Measurements from ENCODE around the gene SUCLG1. TPM values are rescaled to one million over a fixed set of nuclear protein-coding genes. Genes with fewer than 3 reads are reported as not detected.
A peak's percentile ranks its signal among the peaks of the same experiment; 100 is the strongest.

The SUCLG1 gene
- total RNA-seq, 2 experiments from 2014 or later, result 34.2 to 37.1 TPM

DNA sequence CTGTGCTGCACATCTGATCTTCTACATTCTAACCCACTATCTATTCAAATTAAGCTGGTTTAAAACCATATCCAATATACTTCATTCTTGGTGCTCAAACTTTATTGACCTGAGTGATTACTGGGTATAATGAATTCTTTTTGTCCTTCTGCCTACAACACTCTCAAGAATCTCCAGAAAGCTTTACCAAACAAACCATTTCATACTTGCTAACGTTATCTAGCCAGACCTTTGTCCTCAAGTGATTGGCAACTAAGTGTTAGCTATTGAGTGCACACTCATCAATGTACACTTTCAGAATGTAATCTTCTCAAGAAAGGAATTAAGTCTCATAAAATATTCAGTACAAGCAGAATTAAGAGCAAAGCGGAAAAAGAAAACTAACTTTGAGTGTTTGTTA lies 1.4 kb downstream of the SUCLG1 start:
- DNase-seq, result no peak
- TF ChIP-seq, protein P1, sequence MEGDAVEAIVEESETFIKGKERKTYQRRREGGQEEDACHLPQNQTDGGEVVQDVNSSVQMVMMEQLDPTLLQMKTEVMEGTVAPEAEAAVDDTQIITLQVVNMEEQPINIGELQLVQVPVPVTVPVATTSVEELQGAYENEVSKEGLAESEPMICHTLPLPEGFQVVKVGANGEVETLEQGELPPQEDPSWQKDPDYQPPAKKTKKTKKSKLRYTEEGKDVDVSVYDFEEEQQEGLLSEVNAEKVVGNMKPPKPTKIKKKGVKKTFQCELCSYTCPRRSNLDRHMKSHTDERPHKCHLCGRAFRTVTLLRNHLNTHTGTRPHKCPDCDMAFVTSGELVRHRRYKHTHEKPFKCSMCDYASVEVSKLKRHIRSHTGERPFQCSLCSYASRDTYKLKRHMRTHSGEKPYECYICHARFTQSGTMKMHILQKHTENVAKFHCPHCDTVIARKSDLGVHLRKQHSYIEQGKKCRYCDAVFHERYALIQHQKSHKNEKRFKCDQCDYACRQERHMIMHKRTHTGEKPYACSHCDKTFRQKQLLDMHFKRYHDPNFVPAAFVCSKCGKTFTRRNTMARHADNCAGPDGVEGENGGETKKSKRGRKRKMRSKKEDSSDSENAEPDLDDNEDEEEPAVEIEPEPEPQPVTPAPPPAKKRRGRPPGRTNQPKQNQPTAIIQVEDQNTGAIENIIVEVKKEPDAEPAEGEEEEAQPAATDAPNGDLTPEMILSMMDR (IDR thresholded peaks at IDR 0.05), result no peak
- Mint-ChIP-seq H3K27me3 (no peaks in the 10 kb centered on the region), H3K4me1 (ENCODE audit: low read depth) (peaks cover 59% of the 10 kb centered on the region), H3K4me3 (peak overlapping the region; percentile 95), H3K36me3 (ENCODE audit: low read depth) (peaks cover 17% of the 10 kb centered on the region), H3K9me3 (no peaks in the 10 kb centered on the region), H3K27ac (peak overlapping the region; percentile 92)
- Histone ChIP-seq H3K27me3 (ENCODE audit: control insufficient read depth in 1 of 2, insufficient read depth in 2 of 2, low read length in 2 of 2) (no peaks in the 10 kb centered on the region), H3K27ac (ENCODE audit: low read depth in 1 of 2, low read length in 2 of 2) (no peak overlapping the region), H3K36me3 (ENCODE audit: insufficient read depth, low read length) (peaks cover 2% of the 10 kb centered on the region), H3K4me1 (ENCODE audit: insufficient read depth, low read length) (peaks cover 19% of the 10 kb centered on the region), H3K4me3 (ENCODE audit: low read length) (no peak overlapping the region), H3K9me3 (ENCODE audit: control insufficient read depth in 1 of 2, insufficient read depth in 1 of 2, low read length in 2 of 2) (no peaks in the 10 kb centered on the region)
- ChIA-PET CTCF (interaction anchor here (1.7 kb wide), 1 partner anchor 468 kb away, joined by 5 read pairs; no protein-coding TSS in a partner anchor), POLR2A (no interaction called here)
- intact Hi-C loops (cut with DNase I, micrococcal nuclease), result loop anchor here in 1 of 2 experiments (2.0 kb wide), 1 partner anchor 515 kb away; no protein-coding TSS in a partner anchor
- no peak for ATAC-seq (ENCODE audit: poor library complexity)

DNA sequence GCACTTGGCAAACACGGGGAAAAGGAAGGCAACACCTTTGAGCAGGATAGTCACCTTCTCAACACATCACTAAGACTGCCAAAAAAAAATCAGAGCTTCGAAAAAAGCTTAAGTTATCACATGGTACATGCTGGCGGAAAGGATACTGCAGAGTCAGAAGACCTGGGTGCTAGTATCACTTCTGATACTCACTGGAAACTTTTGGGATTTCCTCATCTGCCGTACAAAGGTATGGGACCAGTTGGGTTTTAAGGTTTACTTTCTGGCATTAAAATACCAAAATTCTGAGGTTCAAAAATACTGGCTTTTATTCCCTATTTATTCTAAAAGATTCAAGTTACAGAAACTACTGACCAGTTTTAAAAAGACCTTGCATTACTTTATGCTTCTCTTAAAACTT lies 2.9 kb downstream of the SUCLG1 start:
- ChIA-PET POLR2A (no interaction called here), CTCF (no interaction called here)
- H3K4me1 ChIP-seq (ENCODE audit: insufficient read depth, low read length), result peaks cover 19% of the 10 kb centered on the region
- TF ChIP-seq, protein P1 (IDR thresholded peaks at IDR 0.05), result no peak
- peaks cover 17% of the 10 kb centered on the region for H3K36me3 Mint-ChIP-seq (ENCODE audit: low read depth)
- no peak overlapping the region for H3K27ac ChIP-seq (ENCODE audit: low read depth in 1 of 2, low read length in 2 of 2)
- no peak for DNase-seq
- intact Hi-C loops (cut with DNase I, micrococcal nuclease), result no loop called here
- no peak for ATAC-seq (ENCODE audit: poor library complexity)
- no peaks in the 10 kb centered on the region for H3K9me3 Mint-ChIP-seq
- no peaks in the 10 kb centered on the region for H3K9me3 ChIP-seq (ENCODE audit: control insufficient read depth in 1 of 2, insufficient read depth in 1 of 2, low read length in 2 of 2)
- peak overlapping the region; percentile 14 for H3K27ac Mint-ChIP-seq
- H3K4me3 ChIP-seq (ENCODE audit: low read length), result no peak overlapping the region
- peaks cover 5% of the 10 kb centered on the region for H3K36me3 ChIP-seq (ENCODE audit: insufficient read depth, low read length)
- H3K4me3 Mint-ChIP-seq, result peak overlapping the region; percentile 60
- peaks cover 73% of the 10 kb centered on the region for H3K4me1 Mint-ChIP-seq (ENCODE audit: low read depth)
- no peaks in the 10 kb centered on the region for H3K27me3 ChIP-seq (ENCODE audit: control insufficient read depth in 1 of 2, insufficient read depth in 2 of 2, low read length in 2 of 2)
- no peaks in the 10 kb centered on the region for H3K27me3 Mint-ChIP-seq

- H3K36me3 ChIP-seq (ENCODE audit: insufficient read depth, low read length), result peaks cover 5% of the 10 kb centered on the region
- H3K27ac Mint-ChIP-seq, result peak overlapping the region; percentile 8
- TF ChIP-seq, protein P1 (IDR thresholded peaks at IDR 0.05), result no peak
- intact Hi-C loops (cut with DNase I, micrococcal nuclease), result no loop called here
- no peaks in the 10 kb centered on the region for H3K9me3 Mint-ChIP-seq
- no peak overlapping the region for H3K4me3 ChIP-seq (ENCODE audit: low read length)
- H3K36me3 Mint-ChIP-seq (ENCODE audit: low read depth), result peaks cover 26% of the 10 kb centered on the region
- no peaks in the 10 kb centered on the region for H3K27me3 Mint-ChIP-seq
- H3K4me1 Mint-ChIP-seq (ENCODE audit: low read depth), result peaks cover 81% of the 10 kb centered on the region
- POLR2A ChIA-PET, result no interaction called here
- DNase-seq (no peak), ATAC-seq (ENCODE audit: poor library complexity) (no peak)
- H3K4me3 Mint-ChIP-seq, result no peak overlapping the region
- H3K4me1 ChIP-seq (ENCODE audit: insufficient read depth, low read length), result peaks cover 14% of the 10 kb centered on the region
- no peak overlapping the region for H3K27ac ChIP-seq (ENCODE audit: low read depth in 1 of 2, low read length in 2 of 2)
- no peaks in the 10 kb centered on the region for H3K9me3 ChIP-seq (ENCODE audit: control insufficient read depth in 1 of 2, insufficient read depth in 1 of 2, low read length in 2 of 2)
- no peaks in the 10 kb centered on the region for H3K27me3 ChIP-seq (ENCODE audit: control insufficient read depth in 1 of 2, insufficient read depth in 2 of 2, low read length in 2 of 2)
- CTCF ChIA-PET, result no interaction called here
Measured at GRCh38 chr2:84454581-84454980, 4.5 kb downstream of the SUCLG1 start.
